Fibroblast of skin of scalp (primary cell): ENCODE results near the gene KANSL1L.

ENCODE experiments used
- DNase-seq: peaks from one replicate; pipeline ENCODE4 v3.0.0-alpha.2; 2013

KANSL1L gene

DNA sequence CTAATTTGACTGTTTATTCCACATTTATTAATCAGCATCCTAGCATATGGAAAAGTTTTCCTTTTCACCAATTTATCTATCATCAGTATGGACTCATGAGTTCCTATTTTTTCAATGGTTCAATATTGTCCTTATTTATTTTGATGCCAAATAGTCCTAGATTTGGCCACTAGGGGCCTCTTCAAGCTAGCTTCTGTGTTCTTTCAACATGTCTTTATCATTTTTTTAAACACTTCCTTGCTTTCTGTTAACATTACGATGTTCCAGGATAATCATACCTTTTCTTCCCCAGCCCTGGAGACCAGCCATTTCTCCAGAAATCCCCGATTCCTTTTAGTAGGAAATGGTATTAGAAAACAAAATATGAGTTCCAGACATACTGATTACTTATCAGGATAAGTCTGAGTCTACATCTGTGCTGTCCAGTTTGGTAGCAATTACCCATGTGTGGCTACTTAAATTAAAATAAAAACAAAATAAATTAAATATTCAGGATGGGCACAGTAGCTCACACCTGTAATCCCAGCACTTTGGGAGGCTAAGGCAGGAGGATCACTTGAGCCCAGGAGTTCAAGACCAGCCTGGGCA is 98.2 kb downstream of the KANSL1L start:
- peak; percentile 54 for DNase-seq

DNA sequence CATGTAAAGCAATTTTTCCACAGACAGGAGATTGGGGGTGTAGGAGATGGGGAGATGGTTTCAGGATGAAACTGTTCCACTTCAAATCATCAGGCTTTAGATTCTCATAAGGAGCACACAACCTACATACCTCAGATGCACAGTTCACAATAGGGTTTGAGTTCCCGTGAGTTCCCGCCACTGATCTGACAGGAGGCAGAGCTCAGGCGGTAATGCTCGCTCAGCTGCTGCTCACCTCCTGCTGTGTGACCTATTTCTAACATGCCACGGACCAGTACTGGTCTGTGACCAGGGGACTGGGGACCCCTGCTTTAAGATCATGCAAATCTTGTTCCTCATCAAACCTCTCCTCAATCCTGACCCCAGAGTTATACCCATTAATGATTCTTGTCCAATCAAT is 98.7 kb downstream of the KANSL1L start:
- no peak for DNase-seq

DNA sequence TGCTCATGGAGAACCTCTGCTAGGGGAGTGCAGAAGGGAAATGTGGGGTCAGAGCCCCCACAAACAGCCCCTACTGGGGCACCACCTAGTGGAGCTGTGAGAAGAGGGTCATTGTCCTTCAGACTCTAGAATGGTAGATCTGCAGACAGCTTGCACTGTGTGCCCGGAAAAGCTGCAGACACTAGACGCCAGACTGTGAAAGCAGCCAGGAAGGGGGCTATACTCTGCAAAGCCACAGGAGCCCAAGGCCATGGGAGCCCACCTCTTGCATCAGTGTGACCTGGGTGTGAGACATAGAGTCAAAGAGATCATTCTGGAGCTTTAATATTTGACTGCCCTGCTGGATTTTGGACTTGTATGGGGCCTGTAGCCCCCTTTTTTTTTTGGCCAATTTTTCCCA is 107.9 kb downstream of the KANSL1L start:
- DNase-seq = no peak

DNA sequence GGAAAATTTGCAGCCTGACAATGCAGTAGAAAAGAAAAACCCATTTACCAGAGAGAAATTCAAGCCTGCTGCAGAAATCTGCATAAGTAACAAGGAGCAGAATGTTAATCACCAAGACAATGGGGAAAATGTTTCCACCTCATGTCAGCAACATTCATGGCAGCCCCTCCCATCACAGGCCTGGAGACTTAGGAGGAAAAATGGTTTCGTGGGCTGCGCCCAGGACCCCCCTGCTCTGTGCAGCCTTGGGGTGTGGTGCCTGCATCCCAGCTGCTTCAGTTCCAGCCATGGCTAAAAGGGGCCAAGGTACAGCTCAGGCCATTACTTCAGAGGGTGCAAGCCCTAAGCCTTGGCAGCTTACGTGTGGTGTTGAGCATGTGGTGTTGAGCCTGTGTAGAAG is 115.4 kb downstream of the KANSL1L start:
- DNase-seq = no peak

DNA sequence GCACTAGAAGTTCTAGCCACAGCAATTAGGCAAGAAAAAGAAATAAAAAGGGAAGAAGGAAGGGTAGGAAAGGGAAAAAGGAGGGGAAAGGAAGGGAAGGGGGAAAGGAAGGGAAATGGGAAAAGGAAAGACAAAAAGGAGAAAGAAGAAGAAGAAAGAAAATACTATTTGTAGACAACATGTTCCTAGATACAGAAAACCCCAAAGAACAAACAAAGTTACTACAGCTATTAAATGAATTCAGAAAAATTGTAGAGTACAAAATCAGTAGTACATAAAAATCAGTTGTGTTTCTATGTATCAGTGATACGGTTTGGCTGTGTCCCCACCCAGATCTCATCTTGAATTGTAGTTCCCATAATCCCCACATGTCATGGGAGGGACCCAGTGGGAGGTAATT is 116.5 kb downstream of the KANSL1L start:
- no peak for DNase-seq

DNA sequence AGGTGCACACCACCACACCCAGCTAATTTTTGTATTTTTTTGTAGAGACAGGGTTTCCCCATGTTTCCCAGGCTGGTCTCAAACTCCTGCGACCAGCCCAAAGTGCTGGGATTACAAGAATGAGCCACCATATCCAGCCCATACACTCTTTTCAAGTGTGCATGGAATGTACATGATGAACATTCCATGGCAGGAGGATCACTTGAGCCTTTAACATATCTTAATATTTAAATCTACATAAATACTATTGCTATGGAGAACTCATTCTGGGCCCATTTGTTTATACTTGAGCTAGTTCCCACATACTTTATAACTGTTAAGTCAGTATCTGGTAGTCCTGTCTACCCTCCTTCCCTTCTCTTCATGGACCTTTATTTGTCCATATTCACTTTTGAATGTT is 120.3 kb downstream of the KANSL1L start:
- no peak for DNase-seq

DNA sequence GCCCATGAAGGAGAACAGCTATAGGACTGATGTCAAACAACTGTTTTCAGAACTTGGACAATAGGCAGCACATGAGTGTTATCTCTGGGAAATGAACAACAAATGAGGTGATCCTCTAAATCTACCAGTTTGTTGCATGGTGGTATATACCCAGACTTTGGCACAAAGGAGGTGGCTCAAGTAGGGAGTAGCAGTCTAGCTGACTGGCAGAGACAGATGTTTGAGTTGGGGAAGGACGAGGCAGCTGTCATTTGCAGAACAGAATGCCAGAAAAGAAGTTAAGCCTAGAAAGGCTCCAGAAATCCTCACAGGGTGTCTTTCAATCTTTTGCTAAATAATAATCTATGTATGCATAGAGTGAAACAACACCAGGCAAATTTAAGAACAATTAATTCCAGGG is 121.4 kb downstream of the KANSL1L start:
- DNase-seq = no peak

DNA sequence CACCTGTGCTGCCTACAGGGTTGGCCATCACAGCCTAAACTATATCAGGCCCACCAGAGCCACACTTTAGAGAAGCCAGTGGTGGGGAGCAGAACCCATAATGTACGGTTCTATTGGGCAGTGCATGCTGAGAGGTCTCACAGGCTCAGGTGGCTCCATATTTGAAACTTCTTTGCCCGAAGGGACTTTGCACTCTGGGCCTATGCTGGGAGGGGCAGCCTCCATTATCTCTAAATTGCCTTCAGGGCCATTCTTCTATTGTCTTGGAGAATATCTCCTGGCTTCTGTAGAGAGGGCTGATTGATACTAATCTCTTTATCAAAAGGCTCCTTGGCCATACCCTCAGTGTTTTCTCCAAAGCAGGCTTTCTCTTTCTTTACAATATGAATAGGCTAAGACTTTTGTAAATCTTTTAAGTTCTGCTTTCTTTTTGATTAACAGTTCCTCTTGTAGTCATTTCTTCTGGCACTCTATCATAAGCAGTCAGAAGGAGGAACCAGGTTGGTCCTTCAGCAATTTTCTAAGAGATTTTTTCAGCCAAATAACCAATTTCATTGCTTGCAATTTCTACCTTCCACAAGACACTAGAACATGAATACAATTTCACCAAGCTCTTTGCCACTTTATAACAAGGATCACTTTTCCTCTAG is 124.2 kb downstream of the KANSL1L start:
- no peak for DNase-seq

DNA sequence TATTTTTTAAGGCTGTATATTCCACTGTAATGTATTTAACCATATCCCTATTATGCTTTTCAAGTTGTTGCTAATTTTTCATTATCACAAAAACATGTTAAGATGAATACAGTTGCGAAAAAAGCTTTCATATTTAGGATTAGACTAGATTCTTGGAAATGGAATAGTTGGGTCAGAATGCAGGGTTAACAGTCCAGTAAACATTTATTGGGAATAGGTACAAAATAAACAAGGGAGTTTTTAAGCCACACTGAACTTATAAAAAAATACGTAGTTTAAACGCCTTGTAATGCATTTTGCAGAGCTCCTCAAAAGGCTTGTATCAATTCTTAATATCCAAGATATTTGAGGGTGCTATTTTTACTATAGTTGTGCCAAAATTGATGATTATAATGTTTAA is 133.1 kb downstream of the KANSL1L start:
- no peak for DNase-seq

DNA sequence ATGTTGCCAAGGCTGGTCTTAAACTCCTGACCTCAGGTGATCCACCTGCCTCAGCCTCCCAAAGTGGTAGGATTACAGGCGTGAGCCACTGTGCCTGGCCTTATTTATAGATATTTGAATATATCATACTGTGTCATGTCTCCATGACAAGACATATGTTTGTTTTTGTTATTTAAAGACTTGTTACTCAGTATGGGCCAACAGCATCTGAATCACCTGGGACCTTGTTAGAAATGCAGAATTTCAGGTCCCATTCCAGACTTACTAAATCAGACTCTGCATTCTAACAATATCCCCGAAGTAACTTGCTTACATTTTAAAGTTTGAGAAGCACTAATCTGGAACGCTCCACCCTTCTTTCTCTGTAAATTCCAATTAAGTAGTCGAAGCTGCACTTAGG is 135.5 kb downstream of the KANSL1L start:
- DNase-seq = no peak

DNA sequence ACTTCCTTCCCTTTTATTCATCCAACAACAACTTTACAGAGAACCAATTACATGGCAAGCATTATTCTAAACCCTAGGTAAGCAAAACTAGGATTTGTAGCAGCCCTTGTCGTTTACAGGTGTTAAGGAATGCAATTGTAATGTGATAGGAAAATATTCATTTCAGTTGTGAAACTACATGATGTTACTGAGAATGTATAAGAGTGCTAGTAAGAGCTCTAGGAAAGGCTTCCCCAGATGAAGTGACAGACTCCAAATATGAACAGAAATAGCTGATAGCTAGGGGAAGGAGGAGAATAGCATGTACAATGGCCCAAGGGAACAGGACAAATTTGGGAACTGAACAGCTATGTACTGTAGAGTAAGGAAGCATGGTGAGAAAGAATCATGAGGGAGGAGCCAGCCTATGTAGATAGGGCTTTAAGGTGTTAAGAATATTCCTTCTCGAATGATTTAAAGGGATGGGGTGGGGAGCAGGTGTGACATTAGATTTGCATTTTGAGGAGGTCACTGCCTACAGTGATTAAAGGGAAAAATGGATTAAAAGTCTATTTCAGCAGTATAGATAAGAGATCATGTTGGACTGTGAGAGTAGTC is 137.0 kb downstream of the KANSL1L start:
- no peak for DNase-seq

DNA sequence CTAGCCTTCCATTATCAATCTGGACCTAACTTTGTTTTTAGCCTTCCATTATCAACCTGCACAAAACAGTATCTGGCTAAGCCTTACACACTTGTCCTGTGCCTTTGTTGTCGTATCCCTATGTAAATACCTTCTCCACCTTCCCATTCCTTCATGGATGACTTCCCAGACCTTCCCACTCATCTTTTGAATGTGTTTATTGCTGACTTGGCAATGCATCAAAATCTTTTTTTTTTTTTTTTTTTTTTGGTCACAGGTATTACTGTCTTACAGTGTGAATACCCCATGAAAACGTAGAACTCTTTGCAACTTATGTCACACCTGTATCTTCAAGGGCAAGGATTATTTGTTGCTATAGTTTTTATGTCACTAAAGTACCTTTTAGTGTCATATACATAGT is 143.0 kb downstream of the KANSL1L start:
- DNase-seq = no peak

DNA sequence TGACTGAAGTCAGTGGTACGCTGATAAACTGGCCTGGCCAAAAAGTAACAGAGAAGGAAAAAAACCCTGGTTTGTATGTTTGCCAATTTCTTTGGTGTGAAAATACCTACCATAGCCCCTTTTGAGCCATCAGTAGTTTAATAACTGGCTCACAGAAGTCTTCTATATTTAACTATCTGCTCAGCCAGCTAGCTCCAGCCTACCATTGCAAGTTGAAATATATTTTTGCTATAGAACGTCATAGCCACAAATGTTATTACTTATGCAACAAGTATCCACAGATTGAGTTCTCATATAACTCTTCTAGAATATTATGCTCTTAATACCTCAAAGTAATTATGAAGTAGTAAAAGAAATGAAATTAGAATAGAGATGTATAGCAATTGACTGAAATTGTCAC is 143.6 kb downstream of the KANSL1L start:
- DNase-seq = no peak

DNA sequence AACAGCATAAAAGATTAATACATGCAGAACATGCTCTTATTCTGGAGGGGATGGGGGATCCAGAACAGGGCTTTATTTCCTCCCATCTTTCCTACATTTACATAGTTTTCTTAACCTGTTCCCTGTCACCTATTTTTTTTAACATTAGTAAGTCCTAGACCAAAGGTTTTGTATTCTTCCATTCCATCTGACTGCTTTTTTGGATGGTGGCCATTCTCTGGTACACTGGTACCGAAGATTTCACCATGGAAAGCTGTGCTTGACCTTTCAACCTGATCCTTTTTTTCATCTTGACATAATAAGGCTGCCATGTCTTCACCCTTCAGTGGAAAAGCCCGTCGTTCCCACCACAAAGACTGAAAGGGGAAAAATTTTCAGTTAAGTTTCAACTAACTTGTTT is 148.4 kb downstream of the KANSL1L start:
- no peak for DNase-seq

DNA sequence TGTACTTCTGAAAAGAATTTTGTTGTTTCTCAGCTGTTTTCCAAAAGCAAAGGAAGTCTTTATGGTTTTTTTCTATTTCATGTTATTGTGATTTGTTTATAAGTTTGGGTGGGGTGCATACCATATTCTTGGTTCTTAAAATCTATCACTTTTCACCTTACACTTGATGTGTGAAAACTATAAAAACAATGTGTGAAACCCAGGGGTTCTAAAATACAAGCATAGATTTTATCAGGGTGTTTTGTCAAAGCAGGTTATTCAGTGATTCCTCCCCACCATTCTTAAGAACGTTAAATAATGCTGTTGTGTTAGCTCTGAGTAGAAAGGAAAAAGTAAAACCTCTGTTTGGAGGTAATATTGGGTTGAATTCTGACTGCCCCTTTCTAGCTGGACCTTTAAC is 151.1 kb downstream of the KANSL1L start:
- no peak for DNase-seq

DNA sequence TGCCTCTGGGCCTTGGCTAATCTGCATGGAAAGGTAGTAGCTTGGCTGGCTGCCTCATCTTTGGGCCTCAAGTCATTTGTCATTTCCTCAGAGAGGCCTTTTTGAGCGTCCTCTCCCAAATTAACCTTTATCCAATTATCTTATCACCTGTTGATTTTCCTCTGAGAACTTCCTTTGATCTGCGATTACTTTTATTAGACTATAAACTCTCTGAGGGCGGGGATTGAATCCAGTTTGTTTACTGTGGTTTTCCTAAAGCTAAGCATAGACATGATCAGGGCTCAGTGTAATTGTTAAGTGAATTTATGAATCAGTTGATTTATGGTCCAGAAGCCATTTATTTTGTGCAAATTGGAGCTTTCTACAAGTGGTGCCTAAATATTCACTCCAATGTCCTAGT is 161.3 kb downstream of the KANSL1L start:
- no peak for DNase-seq

DNA sequence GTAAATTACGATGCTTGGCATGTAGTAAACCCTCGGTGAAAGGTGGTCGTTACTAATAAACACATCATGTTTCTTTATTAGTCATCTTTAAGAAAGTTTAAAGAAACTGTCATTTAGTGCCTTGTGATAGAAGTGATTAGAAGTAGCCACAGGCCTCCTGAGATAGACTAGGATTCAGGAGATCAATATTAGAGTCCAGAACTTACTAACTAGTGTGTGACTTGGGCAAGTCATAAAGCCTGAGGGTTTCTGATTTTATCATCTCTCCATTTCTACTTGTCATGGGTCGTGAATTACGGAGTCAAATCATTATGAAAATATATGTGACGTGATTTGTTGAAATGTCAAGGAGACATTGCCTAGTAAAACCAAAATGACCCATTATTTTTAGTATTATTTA is 162.1 kb downstream of the KANSL1L start:
- DNase-seq = no peak

DNA sequence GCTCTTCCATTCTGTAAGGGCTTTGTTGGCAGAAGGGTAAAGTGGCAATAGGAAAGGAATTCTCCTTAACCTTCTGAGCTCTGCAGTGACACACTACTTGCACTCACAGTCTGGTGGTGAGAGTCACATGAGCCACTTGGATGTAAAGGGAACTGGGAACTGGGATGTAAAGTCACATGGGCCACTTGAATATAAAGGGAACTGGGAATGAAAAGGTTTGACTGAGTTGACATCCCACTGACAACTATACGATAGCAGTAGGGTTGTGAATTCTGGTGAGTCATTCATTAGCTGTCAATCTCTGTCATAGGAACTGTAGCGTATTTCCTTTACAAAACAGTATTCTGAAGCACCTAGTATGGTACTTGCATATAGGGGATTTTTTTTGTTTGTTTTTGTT is 163.3 kb downstream of the KANSL1L start:
- no peak for DNase-seq

DNA sequence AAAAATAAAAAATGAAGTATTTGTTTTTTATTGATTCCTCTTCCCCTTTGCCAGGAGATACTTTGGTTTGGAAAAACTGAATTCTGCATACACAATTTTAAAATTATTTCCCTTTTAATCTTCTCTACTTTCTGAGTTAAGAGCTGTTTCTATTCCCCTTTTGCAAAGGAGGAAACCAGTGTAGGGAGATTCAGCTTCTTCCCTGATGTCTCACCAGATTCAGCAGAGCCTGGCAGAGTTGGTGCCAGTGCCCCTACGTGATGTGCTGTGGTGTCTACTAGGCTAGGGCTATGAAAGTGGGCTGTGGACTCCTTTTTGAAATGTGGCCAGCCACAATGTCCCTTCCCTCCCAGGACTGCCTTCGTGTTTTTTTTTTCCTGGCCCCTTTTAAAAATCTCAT is 166.3 kb downstream of the KANSL1L start:
- no peak for DNase-seq

DNA sequence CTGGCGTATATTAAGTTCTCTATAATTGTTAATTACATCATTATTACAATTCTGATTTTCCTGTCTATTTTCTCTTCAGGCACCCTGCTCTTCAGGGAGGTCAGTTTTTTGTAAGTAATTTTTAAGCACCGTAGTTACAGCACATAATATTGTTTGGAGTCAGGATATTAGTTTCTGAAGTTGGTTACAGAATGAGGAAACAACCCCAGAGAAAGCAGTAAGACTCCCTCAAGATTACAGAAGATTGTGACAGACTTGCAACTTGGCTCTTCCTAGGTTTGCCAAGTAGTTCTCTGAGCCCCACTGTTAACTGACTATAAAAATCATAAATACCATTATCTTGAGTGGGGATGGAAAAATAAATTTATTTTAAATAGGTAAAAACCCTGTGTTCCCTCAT is 167.8 kb downstream of the KANSL1L start:
- peak; percentile 4 for DNase-seq

DNA sequence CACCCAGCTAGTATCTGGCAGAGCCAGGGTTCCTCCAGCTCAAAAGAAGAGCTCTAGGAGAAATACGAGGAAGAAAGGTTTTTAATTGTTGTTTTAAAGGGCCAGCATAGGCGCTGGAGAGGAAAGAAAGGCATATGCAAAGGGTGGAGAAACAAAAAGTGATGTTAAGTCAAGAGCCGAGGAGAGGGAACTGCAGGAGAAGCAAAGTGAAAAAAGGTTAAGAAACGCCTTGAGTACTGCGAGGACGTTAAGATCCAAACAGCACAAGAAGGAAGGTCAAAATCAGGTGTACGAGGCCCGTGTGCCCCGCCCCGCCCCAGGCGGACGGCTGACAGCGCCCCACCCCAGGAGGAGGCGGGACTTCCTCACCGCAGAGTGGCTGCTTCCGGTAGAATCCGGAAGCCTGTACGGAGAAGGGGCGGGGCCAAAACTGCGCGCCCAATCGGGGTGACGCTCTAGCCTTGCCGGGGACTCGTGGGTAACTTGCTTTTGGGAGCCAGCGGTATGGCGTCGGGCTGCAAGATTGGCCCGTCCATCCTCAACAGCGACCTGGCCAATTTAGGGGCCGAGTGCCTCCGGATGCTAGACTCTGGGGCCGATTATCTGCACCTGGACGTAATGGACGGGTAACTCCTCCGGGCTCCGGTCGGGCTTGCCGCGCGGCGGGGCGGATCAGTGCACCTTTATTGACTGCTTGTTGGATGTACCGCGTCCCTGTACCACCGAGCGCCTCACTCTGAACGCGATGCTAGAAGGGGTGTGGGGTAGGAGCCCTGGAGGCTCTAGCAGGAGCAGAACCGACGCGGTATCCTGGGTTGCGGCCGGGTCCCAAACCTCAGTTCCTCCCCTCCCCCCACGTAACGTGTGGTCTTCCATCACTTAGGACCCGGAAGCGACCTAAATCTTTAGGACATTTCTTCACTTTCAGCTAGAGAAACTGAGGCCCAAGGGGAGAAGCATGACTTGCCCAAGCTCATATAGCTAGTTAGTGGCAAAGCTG is 168.8 kb downstream of the KANSL1L start, which contains the start of gene RPE:
Gene RPE (plus strand): TSS at position 481 of the 1,000 bp plus-strand sequence. CDS start 24 bp downstream, at position 505.
- DNase-seq = peak; percentile 95

DNA sequence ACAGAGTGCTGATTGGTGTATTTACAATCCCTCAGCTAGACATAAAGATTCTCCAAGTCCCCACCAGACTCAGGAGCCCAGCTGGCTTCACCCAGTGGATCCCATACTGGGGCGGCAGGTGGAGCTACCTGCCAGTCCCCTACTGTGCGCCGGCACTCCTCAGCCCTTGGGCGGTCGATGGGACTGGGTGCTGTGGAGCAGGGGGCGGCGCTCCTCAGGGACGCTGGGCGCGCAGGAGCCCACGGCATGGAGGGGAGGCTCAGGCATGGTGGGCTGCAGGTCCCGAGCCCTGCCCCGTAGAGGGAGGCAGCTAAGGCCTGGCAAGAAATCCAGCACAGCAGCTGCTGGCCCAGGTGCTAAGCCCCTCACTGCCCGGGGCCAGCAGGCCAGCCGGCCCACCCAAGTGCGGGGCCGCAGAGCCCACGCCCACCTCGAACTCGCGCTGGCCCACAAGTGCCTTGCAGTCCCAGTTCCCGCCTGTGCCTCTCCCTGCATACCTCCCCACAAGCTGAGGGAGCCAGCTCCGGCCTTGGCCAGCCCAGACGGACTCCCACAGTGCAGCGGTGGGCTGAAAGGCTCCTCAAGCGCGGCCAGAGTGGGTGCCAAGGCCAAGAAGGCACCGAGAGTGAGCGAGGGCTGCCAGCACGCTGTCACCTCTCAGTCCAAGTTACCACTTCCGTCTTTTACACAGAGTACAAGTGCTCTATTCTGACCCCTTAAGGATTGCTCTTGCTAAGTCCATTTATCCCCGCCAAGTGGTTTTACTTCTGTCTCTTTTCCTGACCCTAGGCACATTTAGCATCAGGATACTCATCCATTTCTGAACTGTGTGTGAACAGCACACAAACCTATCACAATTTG is 170.5 kb downstream of the KANSL1L start:
- no peak for DNase-seq
